Suprapubic skin (tissue), 4 donors: ENCODE results near the gene GPR176. TPM values are rescaled to one million over a fixed set of nuclear protein-coding genes. Genes with fewer than 3 reads are reported as not detected.

Source experiments
- DNase-seq, 2 donors: peaks; one replicate each; pipeline ENCODE4 v3.0.0-alpha.2; 2019; ENCODE audit warnings: low spot score in 2 of 2
- H3K27ac ChIP-seq: fragments of 200-600 bp; sonication (generic); one replicate; pipeline ENCODE4 v1.5.1; 2019
- H3K27me3 ChIP-seq: fragments of 200-600 bp; sonication (generic); one replicate; pipeline ENCODE4 v1.5.1; 2019
- H3K36me3 ChIP-seq: fragments of 200-600 bp; sonication (generic); one replicate; pipeline ENCODE4 v1.5.1; 2019
- H3K4me1 ChIP-seq: fragments of 200-600 bp; sonication (generic); one replicate; pipeline ENCODE4 v1.5.1; 2019
- H3K4me3 ChIP-seq: fragments of 200-600 bp; sonication (generic); one replicate; pipeline ENCODE4 v1.5.1; 2019; ENCODE audit warnings: mild to moderate bottlenecking
- H3K9me3 ChIP-seq: fragments of 200-600 bp; sonication (generic); one replicate; pipeline ENCODE4 v1.5.1; 2019
- EP300 ChIP-seq: sonication (generic); formaldehyde crosslinking; IDR thresholded peaks from one replicate; pipeline ENCODE4 v1.6.1; 2017; ENCODE audit warnings: antibody characterized with exemption
- POLR2A ChIP-seq, 2 donors: fragments of 450-650 bp; IDR thresholded peaks; one replicate each; pipeline ENCODE4 v1.6.1; 2017; ENCODE audit warnings: antibody characterized with exemption in 2 of 2, mild to moderate bottlenecking in 2 of 2, moderate library complexity in 2 of 2
- POLR2AphosphoS5 ChIP-seq, 3 donors: sonication (generic); formaldehyde crosslinking; IDR thresholded peaks; one replicate each; pipeline ENCODE4 v1.6.1; 2017; ENCODE audit warnings: antibody characterized with exemption in 3 of 3
- WGBS: methylation state at CpG from one replicate; pipeline ENCODE4 v1.1.5; 2018; 5-methylcytosine and 5-hydroxymethylcytosine counted together
- total RNA-seq, 4 donors: library from RNA; depleted of rRNA; stranded (reverse); fragments of >200 nt; gene quantifications; one replicate each; pipeline ENCODE4 v1.1.0, GENCODE V29; 2016
- TF ChIP-seq, protein P1 (sequence below), 2 donors: fragments of 200-600 bp in 1 of 2; fragments of 450-650 bp in 1 of 2; sonication (generic) in 1 of 2; IDR thresholded peaks; one replicate each; pipeline ENCODE4 v1.5.1; 2016 to 2019; ENCODE audit warnings: antibody characterized with exemption in 2 of 2, mild to moderate bottlenecking in 1 of 2, moderate library complexity in 1 of 2

GPR176 gene
- total RNA-seq, 4 donors from 2014 or later = 1.3 to 4.2 (median 2.1) TPM

DNA sequence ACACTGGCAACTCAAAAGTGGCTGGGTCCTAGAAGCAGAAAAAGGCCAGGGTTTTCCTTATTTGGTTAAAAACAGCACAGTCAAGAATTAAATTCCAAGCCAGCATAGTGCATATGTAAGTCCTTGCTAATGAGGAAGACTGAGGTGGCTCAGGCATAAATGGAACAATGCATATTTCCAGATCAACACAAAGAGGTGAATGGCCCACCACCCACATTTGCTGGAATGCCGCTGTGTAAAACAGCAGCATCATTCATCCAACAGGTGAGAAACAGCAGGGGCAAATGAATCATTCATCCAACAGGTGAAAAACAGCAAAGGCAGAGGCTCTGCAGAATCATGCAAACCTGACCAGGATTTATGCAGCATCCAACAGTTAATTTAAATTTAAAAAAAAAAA is 32.9 kb downstream of the GPR176 start:
- no peaks in the 10 kb centered on the region for H3K9me3 ChIP-seq
- no peak for DNase-seq
- no peaks in the 10 kb centered on the region for H3K4me1 ChIP-seq
- no peak overlapping the region for H3K27ac ChIP-seq
- no peak overlapping the region for H3K4me3 ChIP-seq
- H3K27me3 ChIP-seq = no peaks in the 10 kb centered on the region
- no peaks in the 10 kb centered on the region for H3K36me3 ChIP-seq
- TF ChIP-seq POLR2A (IDR thresholded peaks at IDR 0.05) (no peak), EP300 (no peak), POLR2AphosphoS5 (IDR thresholded peaks at IDR 0.05) (no peak)
- TF ChIP-seq, protein P1, sequence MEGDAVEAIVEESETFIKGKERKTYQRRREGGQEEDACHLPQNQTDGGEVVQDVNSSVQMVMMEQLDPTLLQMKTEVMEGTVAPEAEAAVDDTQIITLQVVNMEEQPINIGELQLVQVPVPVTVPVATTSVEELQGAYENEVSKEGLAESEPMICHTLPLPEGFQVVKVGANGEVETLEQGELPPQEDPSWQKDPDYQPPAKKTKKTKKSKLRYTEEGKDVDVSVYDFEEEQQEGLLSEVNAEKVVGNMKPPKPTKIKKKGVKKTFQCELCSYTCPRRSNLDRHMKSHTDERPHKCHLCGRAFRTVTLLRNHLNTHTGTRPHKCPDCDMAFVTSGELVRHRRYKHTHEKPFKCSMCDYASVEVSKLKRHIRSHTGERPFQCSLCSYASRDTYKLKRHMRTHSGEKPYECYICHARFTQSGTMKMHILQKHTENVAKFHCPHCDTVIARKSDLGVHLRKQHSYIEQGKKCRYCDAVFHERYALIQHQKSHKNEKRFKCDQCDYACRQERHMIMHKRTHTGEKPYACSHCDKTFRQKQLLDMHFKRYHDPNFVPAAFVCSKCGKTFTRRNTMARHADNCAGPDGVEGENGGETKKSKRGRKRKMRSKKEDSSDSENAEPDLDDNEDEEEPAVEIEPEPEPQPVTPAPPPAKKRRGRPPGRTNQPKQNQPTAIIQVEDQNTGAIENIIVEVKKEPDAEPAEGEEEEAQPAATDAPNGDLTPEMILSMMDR (IDR thresholded peaks at IDR 0.05) = no peak
- WGBS = 70% methylated on average over 1 of the region's 1 CpG

GRCh38 chr15:39886418-39886817 is 33.6 kb downstream of the GPR176 start:
- DNase-seq = no peak
- 65% methylated on average over 3 of the region's 3 CpGs for WGBS
- no peaks in the 10 kb centered on the region for H3K4me1 ChIP-seq
- no peaks in the 10 kb centered on the region for H3K27me3 ChIP-seq
- TF ChIP-seq, protein P1 (IDR thresholded peaks at IDR 0.05) = no peak
- H3K36me3 ChIP-seq = no peaks in the 10 kb centered on the region
- no peak overlapping the region for H3K4me3 ChIP-seq
- no peak overlapping the region for H3K27ac ChIP-seq
- H3K9me3 ChIP-seq = no peaks in the 10 kb centered on the region

- no peak overlapping the region for H3K4me3 ChIP-seq
These were observed 34.8 kb downstream of the GPR176 start for GRCh38 chr15:39885099-39885777.

GRCh38 chr15:39884351-39884750 is 35.7 kb downstream of the GPR176 start:
- Histone ChIP-seq H3K27me3 (no peaks in the 10 kb centered on the region), H3K36me3 (no peaks in the 10 kb centered on the region), H3K4me1 (no peaks in the 10 kb centered on the region), H3K4me3 (no peak overlapping the region), H3K9me3 (no peaks in the 10 kb centered on the region), H3K27ac (no peak overlapping the region)
- TF ChIP-seq, protein P1 (IDR thresholded peaks at IDR 0.05) = no peak
- TF ChIP-seq POLR2A (IDR thresholded peaks at IDR 0.05) (no peak), POLR2AphosphoS5 (IDR thresholded peaks at IDR 0.05) (no peak), EP300 (no peak)
- DNase-seq = no peak

More at GRCh38 chr15:39885099-39885777, 34.8 kb downstream of the GPR176 start:
- Histone ChIP-seq H3K36me3 (no peaks in the 10 kb centered on the region), H3K27ac (no peak overlapping the region), H3K27me3 (no peaks in the 10 kb centered on the region), H3K9me3 (no peaks in the 10 kb centered on the region), H3K4me1 (no peaks in the 10 kb centered on the region)
- TF ChIP-seq POLR2AphosphoS5 (IDR thresholded peaks at IDR 0.05) = no peak
- DNase-seq = no peak

- TF ChIP-seq POLR2AphosphoS5 (IDR thresholded peaks at IDR 0.05) = no peak
- no peak for TF ChIP-seq EP300
- TF ChIP-seq, protein P1 (IDR thresholded peaks at IDR 0.05) = no peak
- TF ChIP-seq POLR2A (IDR thresholded peaks at IDR 0.05) = no peak
These were observed 37.5 kb downstream of the GPR176 start for GRCh38 chr15:39882602-39883001.

DNA sequence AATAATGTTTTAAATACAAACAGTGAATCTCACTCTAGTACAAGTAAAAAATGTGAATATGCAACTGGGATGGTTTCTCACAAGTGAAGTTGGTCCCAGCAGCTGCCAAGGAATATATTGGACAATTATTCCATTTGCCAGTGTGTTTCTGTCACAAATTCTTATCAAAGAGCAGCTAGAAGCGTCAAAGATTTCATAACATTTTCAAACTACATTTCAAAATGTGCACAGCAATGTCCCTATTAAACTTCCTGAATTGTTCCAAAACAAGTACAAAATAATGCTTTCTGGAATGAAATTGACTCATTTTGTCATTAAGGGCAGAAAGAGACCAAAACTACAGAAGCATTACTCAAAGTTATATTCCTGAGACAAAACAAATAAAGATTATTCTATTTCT is 38.3 kb downstream of the GPR176 start:
- Histone ChIP-seq H3K27ac (no peak overlapping the region), H3K4me1 (no peaks in the 10 kb centered on the region), H3K27me3 (no peaks in the 10 kb centered on the region), H3K9me3 (no peaks in the 10 kb centered on the region), H3K36me3 (no peaks in the 10 kb centered on the region), H3K4me3 (no peak overlapping the region)
- no peak for DNase-seq
- 68% methylated on average over 1 of the region's 1 CpG for WGBS
- TF ChIP-seq EP300 (no peak), POLR2AphosphoS5 (IDR thresholded peaks at IDR 0.05) (no peak), POLR2A (IDR thresholded peaks at IDR 0.05) (no peak)
- TF ChIP-seq, protein P1 (IDR thresholded peaks at IDR 0.05) = no peak

More at GRCh38 chr15:39882602-39883001, 37.5 kb downstream of the GPR176 start:
- no peak for DNase-seq
- Histone ChIP-seq H3K36me3 (no peaks in the 10 kb centered on the region), H3K27ac (no peak overlapping the region), H3K9me3 (no peaks in the 10 kb centered on the region), H3K4me1 (no peaks in the 10 kb centered on the region), H3K4me3 (no peak overlapping the region), H3K27me3 (no peaks in the 10 kb centered on the region)
- WGBS = 87% methylated on average over 1 of the region's 1 CpG
